Erythroblast (primary cell): ENCODE results near the gene ESR1.

ENCODE experiments used
- GATA1 ChIP-seq: IDR thresholded peaks from 2 replicates; pipeline ENCODE4 v1.6.1; 2011; ENCODE audit warnings: low read depth, mild to moderate bottlenecking, control low read depth, low read length, moderate library complexity
- POLR2A ChIP-seq: IDR thresholded peaks from 2 replicates; pipeline ENCODE4 v1.6.1; 2011; ENCODE audit warnings: mild to moderate bottlenecking, low read length

GRCh38 chr6:152167641-152168603 is 360.4 kb downstream of the ESR1 start:
- no peak for TF ChIP-seq POLR2A
- no peak for TF ChIP-seq GATA1
